Measurements from ENCODE around the gene SDK2.

SDK2 gene

DNA sequence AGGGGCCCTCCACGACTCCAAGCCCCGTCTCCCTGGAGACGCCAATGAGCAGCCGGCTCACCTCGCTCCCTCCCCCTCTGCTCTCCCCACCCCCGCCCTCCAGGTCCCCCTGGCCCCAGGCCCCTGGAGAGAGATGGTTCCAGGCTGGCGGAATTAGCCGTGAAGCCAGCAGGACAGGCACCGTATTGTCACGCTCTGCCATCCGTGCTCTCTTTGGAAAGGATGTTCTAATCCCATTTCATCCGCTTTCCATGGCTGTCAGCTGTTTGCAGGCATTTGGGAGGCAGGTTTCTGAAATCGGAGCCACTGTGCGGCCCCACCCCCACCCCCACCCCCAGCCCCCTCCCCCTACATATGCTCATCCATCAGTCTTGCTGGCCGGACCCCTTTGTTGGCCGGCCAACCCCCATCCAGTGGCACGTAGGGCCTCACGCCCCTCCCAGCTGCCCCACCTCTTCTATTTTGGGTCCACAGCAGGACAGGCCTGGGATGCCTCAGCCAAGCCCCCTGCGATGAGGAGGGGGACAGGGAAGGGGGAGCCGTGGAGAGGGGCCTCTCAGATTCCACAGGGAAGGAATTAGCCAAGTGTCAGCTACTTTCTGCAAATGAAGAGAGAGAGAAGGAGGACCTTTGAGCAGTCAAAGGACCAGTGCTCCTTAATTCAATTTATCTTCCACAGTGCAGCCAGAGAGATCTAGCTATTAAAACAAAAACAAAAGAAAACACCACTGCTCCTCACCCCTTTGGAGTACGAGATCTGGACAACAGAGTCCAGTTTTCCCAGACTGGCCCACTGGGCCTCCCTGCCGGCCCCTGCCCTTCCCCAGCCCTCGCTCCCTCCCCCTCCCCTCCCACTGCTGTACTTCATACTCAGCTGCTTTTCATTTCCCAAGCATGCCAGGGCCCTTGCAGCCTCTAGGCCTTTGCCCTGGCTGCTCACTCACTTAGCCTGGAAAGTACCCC is 30.7 kb downstream of the SDK2 start:
- Histone ChIP-seq H3K9ac (ENCODE audit: low read length) (no peak overlapping the region), H3K36me3 (ENCODE audit: control insufficient read depth, insufficient read depth, low read length) (no peaks in the 10 kb centered on the region), H3K9me3 (ENCODE audit: control insufficient read depth, low read length) (no peaks in the 10 kb centered on the region), H3K27me3 (ENCODE audit: control insufficient read depth, insufficient read depth, low read length) (peaks cover 22% of the 10 kb centered on the region), H3K4me3 (ENCODE audit: low read length) (no peak overlapping the region), H3K4me1 (ENCODE audit: control insufficient read depth, insufficient read depth, low read length) (no peaks in the 10 kb centered on the region)

DNA sequence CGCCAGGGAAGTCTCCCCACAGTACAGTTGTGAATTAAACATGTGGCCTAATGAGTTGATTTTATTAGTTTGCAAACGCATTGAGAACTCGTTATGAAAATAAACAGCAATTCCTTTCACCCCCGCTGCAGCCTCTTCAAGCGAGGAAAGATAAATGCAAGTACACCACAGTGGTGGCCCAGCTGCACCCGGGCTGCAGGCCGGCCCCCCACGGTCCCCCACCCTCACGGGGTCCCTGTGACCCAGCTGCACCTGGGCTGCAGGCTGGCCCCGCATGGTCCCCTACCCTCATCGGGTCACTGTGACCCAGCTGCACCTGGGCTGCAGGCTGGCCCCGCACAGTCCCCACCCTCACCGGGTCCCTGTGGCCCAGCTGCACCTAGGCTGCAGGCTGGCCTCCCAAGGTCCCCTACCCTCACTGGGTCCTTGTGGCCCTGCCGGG is 32.2 kb downstream of the SDK2 start:
- Histone ChIP-seq H3K4me1 (ENCODE audit: control insufficient read depth, insufficient read depth, low read length) (no peaks in the 10 kb centered on the region), H3K9me3 (ENCODE audit: control insufficient read depth, low read length) (no peaks in the 10 kb centered on the region), H3K9ac (ENCODE audit: low read length) (no peak overlapping the region), H3K4me3 (ENCODE audit: low read length) (no peak overlapping the region), H3K36me3 (ENCODE audit: control insufficient read depth, insufficient read depth, low read length) (no peaks in the 10 kb centered on the region), H3K27me3 (ENCODE audit: control insufficient read depth, insufficient read depth, low read length) (peaks cover 22% of the 10 kb centered on the region)

DNA sequence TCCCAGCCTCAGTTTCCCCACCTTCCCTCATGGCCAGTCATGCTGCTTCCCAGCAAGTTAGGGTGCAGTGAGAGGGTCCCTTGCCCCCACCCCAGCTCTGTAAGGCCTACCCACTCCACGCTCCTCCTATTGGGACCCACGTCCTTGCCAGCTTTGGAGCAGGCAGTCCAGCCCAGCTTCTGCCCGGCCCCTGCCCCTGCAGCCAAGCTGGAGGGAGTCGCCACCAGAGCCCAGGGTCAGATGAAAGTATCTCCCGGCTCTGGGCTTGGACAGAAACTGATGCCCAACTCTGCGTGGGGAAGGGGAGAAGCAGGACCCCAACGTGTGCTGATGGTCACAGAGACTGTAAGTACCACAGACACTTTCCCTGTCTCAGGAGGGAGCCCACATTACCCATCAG is 32.6 kb downstream of the SDK2 start:
- Histone ChIP-seq H3K9me3 (ENCODE audit: control insufficient read depth, low read length) (no peaks in the 10 kb centered on the region), H3K9ac (ENCODE audit: low read length) (no peak overlapping the region), H3K4me1 (ENCODE audit: control insufficient read depth, insufficient read depth, low read length) (no peaks in the 10 kb centered on the region), H3K36me3 (ENCODE audit: control insufficient read depth, insufficient read depth, low read length) (no peaks in the 10 kb centered on the region), H3K27me3 (ENCODE audit: control insufficient read depth, insufficient read depth, low read length) (peaks cover 19% of the 10 kb centered on the region), H3K4me3 (ENCODE audit: low read length) (no peak overlapping the region)

DNA sequence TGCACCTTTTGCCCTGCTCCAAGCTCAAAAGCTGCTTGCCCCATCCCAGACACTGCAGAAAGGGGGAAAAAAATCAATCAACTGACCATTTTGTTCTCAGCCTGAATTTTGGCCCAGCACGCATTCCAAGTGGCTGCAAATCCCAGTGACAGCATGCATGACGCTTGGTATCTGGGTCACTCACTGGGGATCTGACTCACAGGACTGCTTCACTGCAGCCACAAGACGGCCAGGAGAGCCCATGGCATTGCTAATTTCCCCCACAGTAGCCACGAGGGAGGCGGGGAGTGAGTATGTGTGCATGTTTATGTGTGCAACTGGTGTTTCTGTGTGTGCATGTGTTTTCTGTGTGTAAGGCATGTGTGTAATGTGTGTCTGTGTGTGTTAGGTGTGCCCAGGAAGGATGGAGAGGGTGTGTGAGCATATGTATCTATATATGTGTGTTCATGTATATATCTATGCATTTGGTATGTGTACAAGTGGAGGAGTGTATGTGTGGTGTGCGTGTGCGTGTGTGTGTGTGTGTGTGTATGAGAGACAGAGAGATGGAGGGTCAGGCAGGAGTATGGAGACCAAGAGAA is 33.8 kb downstream of the SDK2 start:
- peaks cover 17% of the 10 kb centered on the region for H3K27me3 ChIP-seq (ENCODE audit: control insufficient read depth, insufficient read depth, low read length)
- no peaks in the 10 kb centered on the region for H3K36me3 ChIP-seq (ENCODE audit: control insufficient read depth, insufficient read depth, low read length)
- no peak overlapping the region for H3K4me3 ChIP-seq (ENCODE audit: low read length)
- H3K9ac ChIP-seq (ENCODE audit: low read length): no peak overlapping the region
- H3K9me3 ChIP-seq (ENCODE audit: control insufficient read depth, low read length): no peaks in the 10 kb centered on the region
- no peaks in the 10 kb centered on the region for H3K4me1 ChIP-seq (ENCODE audit: control insufficient read depth, insufficient read depth, low read length)

DNA sequence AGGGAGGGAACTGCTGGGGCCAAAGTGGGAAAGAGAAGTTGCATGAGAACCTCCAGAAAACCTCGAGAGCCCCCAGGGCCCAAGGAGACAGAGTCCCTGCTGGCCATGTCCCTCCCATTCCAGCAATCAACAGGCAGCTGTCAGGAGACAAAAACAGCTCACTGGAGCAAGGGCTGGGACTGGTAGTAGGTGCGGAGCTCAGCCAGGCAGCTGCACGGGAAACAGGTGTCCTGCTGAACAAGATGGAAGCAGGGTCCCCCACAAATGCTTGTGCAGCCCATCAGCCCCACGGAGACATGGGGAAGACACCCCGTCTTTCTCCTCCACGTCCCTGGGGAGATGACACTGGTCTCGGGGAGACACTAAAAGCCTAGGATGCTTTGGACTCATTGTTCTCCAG is 34.5 kb downstream of the SDK2 start:
- peaks cover 17% of the 10 kb centered on the region for H3K27me3 ChIP-seq (ENCODE audit: control insufficient read depth, insufficient read depth, low read length)
- H3K4me3 ChIP-seq (ENCODE audit: low read length): no peak overlapping the region
- no peaks in the 10 kb centered on the region for H3K36me3 ChIP-seq (ENCODE audit: control insufficient read depth, insufficient read depth, low read length)
- H3K9ac ChIP-seq (ENCODE audit: low read length): no peak overlapping the region
- H3K4me1 ChIP-seq (ENCODE audit: control insufficient read depth, insufficient read depth, low read length): no peaks in the 10 kb centered on the region
- H3K9me3 ChIP-seq (ENCODE audit: control insufficient read depth, low read length): no peaks in the 10 kb centered on the region

DNA sequence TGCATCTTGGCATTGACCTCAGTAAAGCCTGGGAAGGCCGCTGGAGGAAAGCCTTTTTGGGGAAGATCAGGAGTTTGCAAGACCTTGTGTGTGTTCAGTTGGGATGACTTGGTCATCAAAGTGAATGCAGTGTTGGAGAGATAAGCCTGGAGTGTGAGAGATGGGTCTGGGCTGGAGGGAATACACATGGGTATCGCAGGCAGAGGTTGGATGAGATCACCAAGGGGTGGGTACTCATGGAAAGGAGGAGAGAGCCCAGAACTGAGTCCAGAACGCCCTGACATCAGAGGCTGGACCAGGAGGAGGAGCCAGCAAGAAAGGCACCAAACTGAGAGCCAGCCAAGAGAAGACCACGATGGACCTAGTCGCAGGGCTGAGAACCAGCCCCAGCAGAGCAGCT is 35.2 kb downstream of the SDK2 start:
- no peak overlapping the region for H3K9ac ChIP-seq (ENCODE audit: low read length)
- no peaks in the 10 kb centered on the region for H3K9me3 ChIP-seq (ENCODE audit: control insufficient read depth, low read length)
- H3K4me3 ChIP-seq (ENCODE audit: low read length): no peak overlapping the region
- H3K36me3 ChIP-seq (ENCODE audit: control insufficient read depth, insufficient read depth, low read length): no peaks in the 10 kb centered on the region
- peaks cover 15% of the 10 kb centered on the region for H3K27me3 ChIP-seq (ENCODE audit: control insufficient read depth, insufficient read depth, low read length)
- no peaks in the 10 kb centered on the region for H3K4me1 ChIP-seq (ENCODE audit: control insufficient read depth, insufficient read depth, low read length)

DNA sequence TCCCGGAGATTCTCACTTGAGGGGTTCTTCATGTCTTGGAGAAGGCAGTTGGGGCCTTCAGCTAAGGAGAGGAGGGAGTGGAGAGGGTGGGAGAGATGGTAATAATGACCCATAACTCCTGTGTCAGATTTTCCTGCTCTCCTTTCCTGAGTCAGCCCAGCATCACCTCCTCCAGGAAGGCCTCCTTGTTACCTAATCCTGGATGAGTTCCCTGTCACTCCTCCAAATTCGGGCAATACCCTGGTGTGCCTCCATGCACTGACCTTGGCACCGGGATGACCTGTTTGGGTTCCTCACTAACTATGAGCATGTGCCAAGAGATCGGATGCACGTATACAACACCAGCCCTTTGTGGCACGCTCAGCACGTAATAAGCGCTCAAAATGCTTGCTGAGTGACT is 38.8 kb downstream of the SDK2 start:
- Histone ChIP-seq H3K4me1 (ENCODE audit: control insufficient read depth, insufficient read depth, low read length) (no peaks in the 10 kb centered on the region), H3K9ac (ENCODE audit: low read length) (no peak overlapping the region), H3K27me3 (ENCODE audit: control insufficient read depth, insufficient read depth, low read length) (peaks cover 2% of the 10 kb centered on the region), H3K4me3 (ENCODE audit: low read length) (no peak overlapping the region), H3K9me3 (ENCODE audit: control insufficient read depth, low read length) (no peaks in the 10 kb centered on the region), H3K36me3 (ENCODE audit: control insufficient read depth, insufficient read depth, low read length) (no peaks in the 10 kb centered on the region)

DNA sequence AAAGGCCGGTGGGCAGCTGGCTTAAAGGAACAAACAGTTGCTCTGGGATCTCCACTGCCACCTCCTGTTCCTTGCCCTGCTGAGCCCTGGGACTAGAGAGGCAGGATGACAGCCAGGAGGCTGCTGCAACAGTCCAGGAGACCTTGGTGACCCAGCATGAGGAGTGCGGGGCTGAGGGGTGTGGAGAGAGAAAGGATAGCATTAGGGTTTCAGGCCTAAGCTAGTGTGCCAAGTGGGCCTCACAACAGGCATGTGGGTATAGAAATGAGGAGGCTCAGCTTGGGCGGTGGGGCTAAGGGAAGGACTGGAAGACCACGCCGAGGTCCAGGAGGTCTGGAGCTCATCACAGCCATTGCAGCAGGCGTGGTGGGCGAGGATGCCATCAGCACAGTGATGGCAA is 39.8 kb downstream of the SDK2 start:
- Histone ChIP-seq H3K9me3 (ENCODE audit: control insufficient read depth, low read length) (no peaks in the 10 kb centered on the region), H3K9ac (ENCODE audit: low read length) (no peak overlapping the region), H3K36me3 (ENCODE audit: control insufficient read depth, insufficient read depth, low read length) (no peaks in the 10 kb centered on the region), H3K4me1 (ENCODE audit: control insufficient read depth, insufficient read depth, low read length) (no peaks in the 10 kb centered on the region), H3K27me3 (ENCODE audit: control insufficient read depth, insufficient read depth, low read length) (no peaks in the 10 kb centered on the region), H3K4me3 (ENCODE audit: low read length) (no peak overlapping the region)

DNA sequence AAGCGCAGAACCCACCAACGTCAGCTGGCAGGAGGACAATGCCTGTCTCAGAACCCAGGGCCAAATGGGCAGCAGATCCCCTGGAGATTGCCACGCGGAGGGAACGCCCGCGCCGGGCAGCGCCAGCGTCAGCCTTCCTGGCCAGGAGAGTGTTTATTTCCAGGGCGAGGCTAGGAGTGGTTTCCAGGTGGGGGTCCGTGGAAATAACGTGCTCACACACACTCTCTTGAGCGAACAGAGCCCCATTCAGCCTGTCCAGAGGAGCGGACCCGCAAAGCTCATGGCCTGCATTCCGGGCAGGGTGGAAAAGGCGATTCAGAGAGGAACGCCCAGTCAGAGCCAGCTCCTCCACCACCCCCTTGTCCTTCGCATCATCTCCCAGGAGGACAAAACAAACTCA is 40.3 kb downstream of the SDK2 start:
- Histone ChIP-seq H3K9ac (ENCODE audit: low read length) (no peak overlapping the region), H3K4me3 (ENCODE audit: low read length) (no peak overlapping the region), H3K36me3 (ENCODE audit: control insufficient read depth, insufficient read depth, low read length) (no peaks in the 10 kb centered on the region), H3K4me1 (ENCODE audit: control insufficient read depth, insufficient read depth, low read length) (no peaks in the 10 kb centered on the region), H3K9me3 (ENCODE audit: control insufficient read depth, low read length) (no peaks in the 10 kb centered on the region), H3K27me3 (ENCODE audit: control insufficient read depth, insufficient read depth, low read length) (no peaks in the 10 kb centered on the region)

DNA sequence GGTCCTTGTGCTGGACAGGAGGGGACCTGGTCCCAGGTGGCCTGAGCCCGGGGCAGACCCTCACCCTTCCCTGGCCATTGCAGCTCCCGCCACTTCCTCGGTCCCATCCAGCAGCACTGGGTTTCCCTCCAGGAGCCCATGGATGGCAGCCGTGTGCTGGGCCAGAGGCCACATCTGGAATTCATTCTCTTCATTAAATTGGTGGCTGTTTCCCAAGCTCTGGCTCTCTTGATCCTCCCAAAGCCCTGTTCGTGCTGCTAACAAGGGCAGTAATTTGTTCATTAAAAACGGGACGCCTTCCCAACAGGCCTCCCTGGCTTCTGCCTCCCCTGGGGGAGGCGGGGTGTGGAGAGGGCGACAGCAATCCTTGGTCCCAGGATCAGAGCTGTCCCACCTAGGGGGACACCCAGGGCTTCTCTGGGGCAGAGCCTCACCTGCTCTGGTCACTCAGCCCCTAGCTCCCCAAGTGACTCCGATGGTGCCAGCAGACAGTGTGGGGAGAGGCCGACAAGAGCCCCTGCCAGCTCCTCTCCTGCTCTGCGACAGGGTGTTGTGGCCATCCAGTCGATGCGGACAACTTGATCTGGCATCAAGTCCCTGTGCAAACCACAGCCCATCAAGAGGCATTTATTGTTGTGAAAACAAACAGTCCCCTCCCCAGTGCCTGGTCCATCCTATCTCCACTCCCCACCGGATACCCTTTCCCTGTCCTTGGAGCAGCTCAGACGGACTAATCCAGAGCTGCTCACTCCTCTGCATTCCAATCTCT is 44.0 kb downstream of the SDK2 start:
- H3K9me3 ChIP-seq (ENCODE audit: control insufficient read depth, low read length): no peaks in the 10 kb centered on the region
- no peaks in the 10 kb centered on the region for H3K36me3 ChIP-seq (ENCODE audit: control insufficient read depth, insufficient read depth, low read length)
- no peak overlapping the region for H3K9ac ChIP-seq (ENCODE audit: low read length)
- no peaks in the 10 kb centered on the region for H3K27me3 ChIP-seq (ENCODE audit: control insufficient read depth, insufficient read depth, low read length)
- H3K4me1 ChIP-seq (ENCODE audit: control insufficient read depth, insufficient read depth, low read length): no peaks in the 10 kb centered on the region
- H3K4me3 ChIP-seq (ENCODE audit: low read length): no peak overlapping the region

DNA sequence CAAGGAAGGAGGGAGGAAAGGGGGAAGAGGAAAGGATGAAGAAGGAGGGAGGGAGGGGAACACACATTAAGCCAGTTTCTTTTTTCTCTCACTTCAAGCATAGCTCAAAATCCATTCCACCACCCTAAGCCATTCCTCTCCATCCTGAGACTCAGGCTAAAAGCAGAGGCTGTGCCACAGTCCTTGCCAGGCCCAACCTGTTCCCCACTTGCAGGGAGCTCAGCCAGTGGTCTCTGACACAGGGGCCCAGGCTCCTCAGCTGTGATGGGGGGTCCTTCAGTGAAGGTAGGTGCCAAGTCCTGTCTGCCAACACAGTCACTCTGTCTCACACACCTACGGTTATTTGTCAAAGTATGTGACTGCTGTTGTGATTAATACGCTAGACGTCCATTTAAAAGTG is 44.6 kb downstream of the SDK2 start:
- Histone ChIP-seq H3K4me1 (ENCODE audit: control insufficient read depth, insufficient read depth, low read length) (no peaks in the 10 kb centered on the region), H3K4me3 (ENCODE audit: low read length) (no peak overlapping the region), H3K36me3 (ENCODE audit: control insufficient read depth, insufficient read depth, low read length) (no peaks in the 10 kb centered on the region), H3K27me3 (ENCODE audit: control insufficient read depth, insufficient read depth, low read length) (no peaks in the 10 kb centered on the region), H3K9ac (ENCODE audit: low read length) (no peak overlapping the region), H3K9me3 (ENCODE audit: control insufficient read depth, low read length) (no peaks in the 10 kb centered on the region)

DNA sequence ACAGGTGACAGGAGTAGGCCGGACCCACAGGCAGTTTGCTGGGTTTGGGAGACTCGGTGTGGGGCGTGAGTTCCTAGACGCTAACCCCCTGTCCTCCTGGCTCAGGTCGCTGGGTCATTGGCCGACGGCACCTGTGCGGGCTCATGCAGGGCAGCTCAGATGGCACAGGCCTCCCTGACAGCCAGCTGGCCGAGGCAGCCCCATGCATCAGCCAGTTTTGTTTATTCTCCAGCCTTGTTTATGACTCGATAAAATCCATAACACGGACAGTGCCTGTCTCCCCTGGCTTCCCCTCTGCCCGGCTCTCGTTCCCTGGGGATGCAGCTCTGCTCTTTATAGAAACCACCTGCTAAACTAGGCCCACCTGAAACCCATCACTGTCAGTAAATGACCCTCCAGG is 46.0 kb downstream of the SDK2 start:
- peaks cover 3% of the 10 kb centered on the region for H3K27me3 ChIP-seq (ENCODE audit: control insufficient read depth, insufficient read depth, low read length)

More for the DNA sequence above, 46.0 kb downstream of the SDK2 start:
- H3K9ac ChIP-seq (ENCODE audit: low read length): no peak overlapping the region
- H3K36me3 ChIP-seq (ENCODE audit: control insufficient read depth, insufficient read depth, low read length): no peaks in the 10 kb centered on the region
- H3K4me3 ChIP-seq (ENCODE audit: low read length): no peak overlapping the region
- no peaks in the 10 kb centered on the region for H3K9me3 ChIP-seq (ENCODE audit: control insufficient read depth, low read length)
- no peaks in the 10 kb centered on the region for H3K4me1 ChIP-seq (ENCODE audit: control insufficient read depth, insufficient read depth, low read length)

Measured in mucosa of stomach (tissue), 1 donor.